Loucy (cell line): ENCODE results near the gene TRIM51.

ENCODE experiments used
- H2AFZ ChIP-seq: fragments of 200-600 bp; sonication (generic); 2 replicates; pipeline ENCODE4 v1.6.0; 2016; ENCODE audit warnings: antibody characterized with exemption, mild to moderate bottlenecking, low read length, moderate library complexity
- H3F3A ChIP-seq: fragments of 200-600 bp; 2 replicates; pipeline ENCODE4 v1.6.0; 2016; ENCODE audit warnings: antibody characterized with exemption, low read depth, mild to moderate bottlenecking
- H3K27me3 ChIP-seq: fragments of 200-600 bp; sonication (generic); 2 replicates; pipeline ENCODE4 v1.6.1; 2014; ENCODE audit warnings: low read length, mild to moderate bottlenecking; ENCODE audit not compliant: insufficient read depth, poor library complexity, severe bottlenecking
- H3K36me3 ChIP-seq: fragments of 200-600 bp; sonication (generic); 2 replicates; pipeline ENCODE4 v1.6.1; 2016; ENCODE audit warnings: low read length; ENCODE audit not compliant: insufficient read depth
- H3K4me1 ChIP-seq: fragments of 200-600 bp; sonication (generic); 2 replicates; pipeline ENCODE4 v1.5.1; 2014; ENCODE audit warnings: low read length, mild to moderate bottlenecking; ENCODE audit not compliant: insufficient read depth, poor library complexity, severe bottlenecking
- H3K4me2 ChIP-seq: fragments of 200-600 bp; sonication (generic); 2 replicates; pipeline ENCODE4 v1.6.0; 2014; ENCODE audit warnings: antibody characterized with exemption, low read length, low read depth, mild to moderate bottlenecking; ENCODE audit not compliant: poor library complexity, severe bottlenecking
- H3K4me3 ChIP-seq: fragments of 200-600 bp; sonication (generic); 2 replicates; pipeline ENCODE4 v1.5.1; 2014; ENCODE audit warnings: low read length, mild to moderate bottlenecking, mixed read lengths; ENCODE audit not compliant: poor library complexity, severe bottlenecking
- H3K79me2 ChIP-seq: fragments of 200-600 bp; sonication (generic); 2 replicates; pipeline ENCODE4 v1.6.1; 2014; ENCODE audit warnings: low read length; ENCODE audit not compliant: insufficient read depth
- H3K9ac ChIP-seq: fragments of 200-600 bp; sonication (generic); 2 replicates; pipeline ENCODE4 v1.6.0; 2014; ENCODE audit warnings: mild to moderate bottlenecking, low read depth, low read length, moderate library complexity; ENCODE audit not compliant: poor library complexity, severe bottlenecking
- H3K9me2 ChIP-seq: fragments of 200-600 bp; sonication (generic); replicated peaks from 2 replicates; pipeline ENCODE4 v1.6.1; 2016; ENCODE audit warnings: low read depth, low read length, mixed read lengths
- H3K9me3 ChIP-seq: fragments of 200-600 bp; sonication (generic); 2 replicates; pipeline ENCODE4 v1.6.1; 2014; ENCODE audit warnings: mild to moderate bottlenecking, antibody characterized with exemption, low read length, low read depth; ENCODE audit not compliant: insufficient read depth
- H4K20me1 ChIP-seq: fragments of 200-600 bp; sonication (generic); 2 replicates; pipeline ENCODE4 v1.6.0; 2014; ENCODE audit warnings: antibody characterized with exemption, low read length, mild to moderate bottlenecking; ENCODE audit not compliant: insufficient read depth, poor library complexity, severe bottlenecking
- EZH2phosphoT487 ChIP-seq: fragments of 200-600 bp; IDR thresholded peaks from 2 replicates; pipeline ENCODE4 v1.6.1; 2018; ENCODE audit warnings: antibody characterized with exemption, mild to moderate bottlenecking, moderate library complexity, borderline replicate concordance
- TF ChIP-seq, protein P1 (sequence below): fragments of 200-600 bp; sonication (generic); conservative IDR thresholded peaks from 2 replicates; pipeline ENCODE4 v1.5.1; 2014; ENCODE audit warnings: mild to moderate bottlenecking, antibody characterized with exemption, low read length

Gene TRIM51

DNA sequence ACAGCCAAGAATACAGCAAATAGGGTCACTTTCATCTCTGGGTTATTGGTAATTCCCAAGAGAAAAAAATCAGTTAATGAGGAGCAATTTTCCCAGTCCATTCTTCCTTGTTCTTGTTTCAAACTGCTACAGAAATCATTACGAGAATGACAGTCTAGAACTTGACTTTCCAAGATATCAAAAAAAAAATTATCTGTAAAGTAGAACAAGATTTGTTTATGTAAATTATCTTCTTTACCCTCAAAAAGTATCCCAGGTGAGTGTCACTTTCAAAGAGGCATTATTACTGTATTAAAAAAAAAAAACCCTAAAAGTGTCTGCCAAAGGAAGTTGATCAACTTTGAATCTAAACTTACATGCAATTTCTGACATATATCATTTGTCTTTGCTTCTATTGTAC lies 31.4 kb downstream of the TRIM51 start, which contains the start of gene OR5W2:
Gene OR5W2 (minus strand): TSS at position 101 of the 400 bp plus-strand sequence. CDS start 0 bp downstream, at position 101.
- no peak within 1 kb of the TSS for H3K4me3 ChIP-seq
- TF ChIP-seq, protein P1, sequence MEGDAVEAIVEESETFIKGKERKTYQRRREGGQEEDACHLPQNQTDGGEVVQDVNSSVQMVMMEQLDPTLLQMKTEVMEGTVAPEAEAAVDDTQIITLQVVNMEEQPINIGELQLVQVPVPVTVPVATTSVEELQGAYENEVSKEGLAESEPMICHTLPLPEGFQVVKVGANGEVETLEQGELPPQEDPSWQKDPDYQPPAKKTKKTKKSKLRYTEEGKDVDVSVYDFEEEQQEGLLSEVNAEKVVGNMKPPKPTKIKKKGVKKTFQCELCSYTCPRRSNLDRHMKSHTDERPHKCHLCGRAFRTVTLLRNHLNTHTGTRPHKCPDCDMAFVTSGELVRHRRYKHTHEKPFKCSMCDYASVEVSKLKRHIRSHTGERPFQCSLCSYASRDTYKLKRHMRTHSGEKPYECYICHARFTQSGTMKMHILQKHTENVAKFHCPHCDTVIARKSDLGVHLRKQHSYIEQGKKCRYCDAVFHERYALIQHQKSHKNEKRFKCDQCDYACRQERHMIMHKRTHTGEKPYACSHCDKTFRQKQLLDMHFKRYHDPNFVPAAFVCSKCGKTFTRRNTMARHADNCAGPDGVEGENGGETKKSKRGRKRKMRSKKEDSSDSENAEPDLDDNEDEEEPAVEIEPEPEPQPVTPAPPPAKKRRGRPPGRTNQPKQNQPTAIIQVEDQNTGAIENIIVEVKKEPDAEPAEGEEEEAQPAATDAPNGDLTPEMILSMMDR, result no peak
- no peak for TF ChIP-seq EZH2phosphoT487
- H3K9me3 ChIP-seq, result no peaks in the 10 kb centered on the region
- H2AFZ ChIP-seq, result no peak within 1 kb of the TSS
- H3K4me2 ChIP-seq, result no peak within 1 kb of the TSS
- H3K36me3 ChIP-seq, result no peaks in the 10 kb centered on the region
- no peaks in the 10 kb centered on the region for H3K4me1 ChIP-seq
- H4K20me1 ChIP-seq, result no peaks in the 10 kb centered on the region
- H3F3A ChIP-seq, result no peaks in the 10 kb centered on the region
- no peaks in the 10 kb centered on the region for H3K27me3 ChIP-seq
- H3K79me2 ChIP-seq, result no peaks in the 10 kb centered on the region
- H3K9me2 ChIP-seq, result 0 out of 2 replicates have a peak, but pooled peaks cover 3% of the 10 kb centered on the region
- no peak within 1 kb of the TSS for H3K9ac ChIP-seq

DNA sequence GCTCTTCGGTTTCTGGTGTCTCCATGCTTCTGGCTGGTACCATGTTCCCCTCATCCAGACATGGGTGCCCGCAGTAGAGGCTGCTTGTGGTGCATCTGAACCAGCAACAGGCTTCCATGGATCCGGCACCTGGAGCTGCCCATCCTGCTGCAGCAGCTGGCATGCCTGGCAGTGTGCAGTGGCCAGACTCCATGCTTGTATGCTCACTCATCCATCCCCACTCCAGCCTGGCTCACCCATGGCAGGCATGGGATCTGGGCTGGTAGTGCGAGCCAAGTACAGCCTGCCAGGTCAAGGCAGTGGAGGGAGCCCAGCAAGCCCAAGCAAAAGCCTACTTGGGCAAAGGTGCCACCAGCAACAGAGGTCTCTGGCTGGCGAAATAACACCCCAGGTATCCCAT lies 37.4 kb downstream of the TRIM51 start:
- Histone ChIP-seq H3F3A (no peaks in the 10 kb centered on the region), H3K9me2 (0 out of 2 replicates have a peak, but pooled peaks cover 3% of the 10 kb centered on the region), H3K27me3 (no peaks in the 10 kb centered on the region), H2AFZ (no peak overlapping the region), H3K4me1 (no peaks in the 10 kb centered on the region), H3K36me3 (no peaks in the 10 kb centered on the region), H4K20me1 (no peaks in the 10 kb centered on the region), H3K9ac (no peak overlapping the region), H3K9me3 (no peaks in the 10 kb centered on the region), H3K4me2 (no peak overlapping the region), H3K79me2 (no peaks in the 10 kb centered on the region), H3K4me3 (no peak overlapping the region)
- TF ChIP-seq, protein P1, result no peak
- TF ChIP-seq EZH2phosphoT487, result no peak

DNA sequence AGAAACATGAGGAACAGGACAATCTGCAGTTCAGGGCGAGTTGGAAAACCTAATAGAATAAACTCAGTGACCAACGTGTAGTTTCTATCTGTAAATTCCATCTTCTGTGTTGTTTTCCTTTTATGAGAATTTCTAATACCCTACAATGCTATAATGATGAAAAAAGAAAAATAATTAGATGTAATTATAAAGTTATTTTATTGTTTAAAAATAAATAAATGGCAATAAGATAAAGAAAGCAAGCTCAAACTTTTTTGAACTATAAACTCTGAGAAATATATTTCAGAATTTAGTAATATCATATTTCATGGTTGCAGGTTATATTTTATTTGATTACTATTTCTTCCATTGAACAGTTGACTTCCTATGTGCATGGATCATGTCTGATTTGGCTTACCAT lies 53.2 kb downstream of the TRIM51 start, which contains the start of gene OR5I1:
Gene OR5I1 (minus strand): TSS at position 101 of the 400 bp plus-strand sequence. CDS start 0 bp downstream, at position 101.
- H2AFZ ChIP-seq, result no peak within 1 kb of the TSS
- TF ChIP-seq, protein P1, result no peak
- no peaks in the 10 kb centered on the region for H3K9me3 ChIP-seq

More for the DNA sequence above, 53.2 kb downstream of the TRIM51 start, which contains the start of gene OR5I1:
- Histone ChIP-seq H3K79me2 (no peaks in the 10 kb centered on the region), H3F3A (no peaks in the 10 kb centered on the region), H3K4me1 (no peaks in the 10 kb centered on the region), H3K9me2 (no peaks in the 10 kb centered on the region), H3K27me3 (no peaks in the 10 kb centered on the region), H3K4me2 (no peak within 1 kb of the TSS), H3K9ac (no peak within 1 kb of the TSS), H3K4me3 (no peak within 1 kb of the TSS), H3K36me3 (no peaks in the 10 kb centered on the region), H4K20me1 (no peaks in the 10 kb centered on the region)
